NCI-H460 (cell line): ENCODE results near the gene SYNPO. TPM values are rescaled to one million over a fixed set of nuclear protein-coding genes. Genes with fewer than 3 reads are reported as not detected.

ENCODE experiments used
- DNase-seq: peaks from one replicate; pipeline ENCODE4 v3.0.0-alpha.2; 2016; ENCODE audit warnings: low read depth; ENCODE audit errors: extremely low read depth
- total RNA-seq: library from RNA; depleted of rRNA; stranded (reverse); fragments of >200 nt; shearing (Covaris generic); gene quantifications from 2 replicates; pipeline ENCODE4 v1.2.3, GENCODE V29; 2014; rRNA removed

Gene SYNPO
- total RNA-seq, 1 experiment from 2014 or later = 11.0 TPM

- DNase-seq = no peak
Measured at GRCh38 chr5:150674341-150674821, 33.9 kb downstream of the SYNPO start.

- DNase-seq = no peak
Measured at GRCh38 chr5:150675069-150675468, 34.6 kb downstream of the SYNPO start.

- DNase-seq = no peak
Measured at GRCh38 chr5:150676578-150676977, 36.1 kb downstream of the SYNPO start.

GRCh38 chr5:150689120-150689519 lies 48.7 kb downstream of the SYNPO start:
- no peak for DNase-seq

GRCh38 chr5:150690760-150691159 lies 50.3 kb downstream of the SYNPO start:
- no peak for DNase-seq

GRCh38 chr5:150692276-150692675 lies 51.8 kb downstream of the SYNPO start:
- DNase-seq = no peak

- no peak for DNase-seq
Measured at GRCh38 chr5:150694612-150695011, 54.2 kb downstream of the SYNPO start.

GRCh38 chr5:150700246-150700593 lies 59.8 kb downstream of the SYNPO start:
- no peak for DNase-seq

- peak; percentile 85 for DNase-seq
Measured at GRCh38 chr5:150700594-150701377, 60.3 kb downstream of the SYNPO start, which contains the start of gene RBM22. Gene RBM22, minus strand, starts transcription at chr5:150701062. Its CDS starts 77 bp downstream, at chr5:150700985.

GRCh38 chr5:150703762-150704161 lies 63.3 kb downstream of the SYNPO start:
- DNase-seq = no peak

GRCh38 chr5:150706776-150707390 lies 66.4 kb downstream of the SYNPO start:
- DNase-seq = no peak

Other genes with a start within 250 kb of the SYNPO start
- gene CD74, start 227.8 kb upstream of the SYNPO start, total RNA-seq = not detected in 2 replicates
- gene RPS14, start 190.9 kb upstream of the SYNPO start, total RNA-seq = 4,447 and 4,846 TPM in 2 replicates
- 19.5 and 20.8 TPM in 2 replicates for gene NDST1, start 132.5 kb upstream of the SYNPO start, total RNA-seq
- not detected in 2 replicates for gene MYOZ3, start 20.6 kb downstream of the SYNPO start, total RNA-seq
- 47.1 and 53.6 TPM in 2 replicates for gene RBM22, start 60.4 kb downstream of the SYNPO start, total RNA-seq
- gene DCTN4, start 118.4 kb downstream of the SYNPO start, total RNA-seq = 65.3 and 66.4 TPM in 2 replicates
- 8.0 and 8.2 TPM in 2 replicates for gene SMIM3, start 138.1 kb downstream of the SYNPO start, total RNA-seq
- gene IRGM, start 205.9 kb downstream of the SYNPO start, total RNA-seq = not detected in 2 replicates